ENCODE results near the gene SKI.

SKI gene

DNA sequence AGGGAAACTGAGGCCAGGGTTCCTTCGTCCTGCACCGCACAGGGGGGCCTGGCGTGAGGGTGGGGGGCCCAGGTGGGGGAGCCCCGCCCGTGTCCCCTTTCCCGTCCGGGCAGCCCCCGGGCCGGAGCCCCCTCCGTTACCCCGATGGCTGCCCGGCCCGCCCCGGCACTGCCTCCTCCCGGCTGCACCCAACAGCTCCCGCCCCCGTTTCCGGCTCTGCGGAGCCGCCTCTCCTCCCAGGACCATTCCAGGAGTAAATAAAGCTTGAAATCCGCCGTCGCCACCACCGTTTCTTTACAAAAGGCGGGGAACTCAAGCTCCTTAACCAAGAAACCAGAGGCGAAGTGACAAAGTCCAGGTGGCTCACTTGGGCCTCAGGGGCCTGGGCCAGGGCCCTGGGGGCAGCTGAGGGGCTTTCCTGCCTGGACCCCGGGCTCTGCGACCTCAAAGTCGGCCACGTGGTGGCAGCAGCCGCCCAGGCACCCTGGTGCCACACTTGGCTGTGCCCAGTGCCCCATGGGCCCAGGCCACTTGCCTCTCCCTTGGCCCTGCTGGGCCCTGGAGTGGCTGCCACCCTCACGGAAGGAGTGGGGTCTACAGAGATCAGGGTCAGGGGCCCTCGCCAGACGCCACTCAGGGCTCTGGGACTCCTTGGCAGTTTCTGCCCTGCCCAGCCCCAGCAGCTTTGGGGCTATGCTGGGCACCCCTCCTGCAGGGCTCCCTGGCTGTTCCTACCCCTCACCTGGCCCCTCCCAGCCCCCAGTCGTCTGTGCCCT, 33.0 kb upstream of the SKI start:
- peak; percentile 83 to 89 (median 88) for DNase-seq

DNA sequence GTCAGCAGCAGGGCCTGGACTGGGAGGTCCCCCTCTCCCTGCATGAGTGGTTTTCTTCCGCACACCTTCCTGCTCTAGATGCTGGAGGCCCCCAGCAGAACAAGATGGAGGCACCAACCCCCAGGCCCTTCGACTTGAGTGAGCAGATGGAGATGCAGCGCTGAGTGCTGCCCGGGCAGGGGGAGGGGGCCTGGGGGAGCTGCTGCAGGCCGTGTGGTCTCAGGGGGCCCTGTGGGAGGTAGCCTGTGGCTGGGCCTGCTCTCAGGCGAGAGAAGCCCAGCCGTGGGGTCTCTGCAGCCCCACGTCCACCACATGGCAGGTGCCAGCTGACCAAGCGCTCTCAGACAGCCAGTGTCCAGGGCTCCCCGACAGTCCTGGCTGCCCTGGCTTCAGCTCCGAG, 32.3 kb upstream of the SKI start:
- no peak for DNase-seq

- no peak for DNase-seq
These were observed 31.0 kb upstream of the SKI start for GRCh38 chr1:2196901-2197638.

DNA sequence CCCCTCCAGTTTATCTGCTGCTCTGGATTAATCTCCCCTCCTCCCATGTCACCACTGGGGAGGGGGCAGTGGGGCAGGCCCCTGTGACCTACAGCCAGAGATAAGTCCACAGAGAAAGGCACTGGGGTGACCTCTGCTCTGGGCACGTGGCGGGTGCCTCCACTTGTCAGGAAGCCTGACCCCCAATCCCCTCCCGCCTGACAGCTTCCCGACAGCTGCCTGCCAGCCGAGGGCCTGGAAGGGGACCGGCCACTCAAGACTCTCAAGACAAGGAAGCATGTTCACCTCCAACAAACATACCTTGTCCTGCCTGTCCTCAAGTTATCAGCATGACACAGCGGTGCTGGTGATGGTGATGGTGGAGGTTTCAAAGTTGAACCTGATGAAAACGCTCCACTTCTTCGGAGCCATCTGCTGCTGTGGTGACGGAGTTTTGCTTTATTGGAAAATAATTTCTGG, 30.4 kb upstream of the SKI start:
- no peak for DNase-seq

DNA sequence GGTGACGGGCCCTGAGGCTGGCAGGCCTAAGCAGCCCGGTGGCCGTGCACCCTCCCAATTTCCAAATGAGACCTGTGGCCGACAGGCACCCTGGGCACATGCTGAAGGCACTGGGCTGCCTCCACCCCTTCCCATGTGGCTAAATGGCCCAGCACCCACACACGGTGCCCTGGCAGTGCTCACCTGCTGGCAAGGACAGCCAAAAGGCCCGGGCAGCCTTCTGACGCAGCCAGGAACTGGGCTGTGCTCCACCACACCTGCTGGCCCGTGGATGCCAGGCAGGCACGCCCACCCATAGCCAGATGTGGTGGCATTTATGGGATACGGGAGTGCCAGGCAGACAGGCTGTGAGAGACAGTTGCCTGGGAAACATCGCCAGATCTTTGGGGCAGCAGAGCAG, 29.5 kb upstream of the SKI start:
- no peak for DNase-seq

DNA sequence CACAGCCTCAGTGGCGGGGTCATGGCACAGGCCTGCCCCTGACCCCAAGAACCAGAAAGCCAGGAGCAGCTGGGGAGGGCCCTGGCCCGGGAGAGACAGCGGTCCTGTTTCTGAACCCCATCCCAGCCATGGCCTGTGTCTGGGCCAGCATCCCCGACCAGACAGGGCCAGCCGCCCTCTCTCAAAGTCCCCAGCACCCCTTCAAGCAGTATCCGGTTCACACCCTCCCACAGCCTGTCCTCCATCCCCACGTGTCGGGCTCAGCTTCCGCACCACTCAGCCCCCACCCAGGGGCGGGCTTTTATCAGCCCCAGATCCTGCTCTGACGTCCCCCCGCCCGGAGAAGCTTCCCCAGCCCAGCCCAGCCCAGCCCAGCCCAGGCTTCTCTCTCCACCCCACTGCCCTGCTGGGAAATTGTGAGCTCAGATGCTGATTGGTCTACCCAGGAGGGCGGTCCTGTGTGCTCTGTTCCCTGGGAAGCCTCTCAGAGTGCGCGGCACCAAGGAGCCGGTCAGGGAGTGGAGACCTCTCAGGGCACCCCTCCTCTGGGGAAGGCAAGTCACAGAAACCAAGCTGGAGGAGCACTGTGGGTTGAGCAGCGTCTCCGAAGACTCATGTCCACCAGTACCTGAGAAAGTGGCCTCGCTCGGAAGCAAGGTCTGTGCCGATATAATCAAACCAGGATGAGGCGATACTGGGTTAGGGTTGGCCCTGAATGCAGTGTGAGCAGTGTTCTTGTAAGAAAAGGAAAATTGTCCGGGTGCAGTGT, 28.9 kb upstream of the SKI start:
- DNase-seq: peak; percentile 72 to 93 (median 77)

DNA sequence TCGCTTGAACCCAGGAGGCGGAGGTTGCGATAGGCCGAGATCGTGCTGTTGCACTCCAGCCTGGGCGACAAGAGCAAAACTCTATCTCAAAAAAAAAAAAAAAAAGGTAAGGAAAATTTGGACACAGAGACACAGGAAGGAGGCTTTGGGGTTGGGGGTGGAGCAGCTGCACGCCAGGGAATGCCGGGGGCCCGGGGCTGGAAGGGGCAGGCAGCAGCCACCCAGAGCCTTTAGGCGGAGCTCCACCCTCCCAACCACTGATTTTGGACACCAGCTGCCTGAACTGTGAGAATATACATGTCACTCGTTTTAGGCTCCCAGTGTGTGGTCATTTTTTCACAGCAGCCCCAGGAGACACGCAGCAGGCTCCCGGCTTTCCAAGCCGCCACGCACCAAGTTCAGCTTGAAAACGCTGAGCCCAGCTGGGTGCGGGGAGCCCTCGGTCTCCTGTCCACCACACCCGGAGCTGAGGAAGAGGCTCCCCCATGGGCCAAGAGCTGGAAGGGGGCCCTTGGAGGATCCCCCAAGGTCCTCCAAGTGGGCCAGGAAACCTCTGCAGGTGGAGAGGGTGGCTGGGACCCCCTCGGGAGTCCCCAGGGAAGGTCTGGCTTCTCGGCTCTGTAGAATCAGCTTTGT, 27.7 kb upstream of the SKI start:
- DNase-seq: no peak

GRCh38 chr1:2201062-2201461, 27.1 kb upstream of the SKI start:
- DNase-seq: no peak

DNA sequence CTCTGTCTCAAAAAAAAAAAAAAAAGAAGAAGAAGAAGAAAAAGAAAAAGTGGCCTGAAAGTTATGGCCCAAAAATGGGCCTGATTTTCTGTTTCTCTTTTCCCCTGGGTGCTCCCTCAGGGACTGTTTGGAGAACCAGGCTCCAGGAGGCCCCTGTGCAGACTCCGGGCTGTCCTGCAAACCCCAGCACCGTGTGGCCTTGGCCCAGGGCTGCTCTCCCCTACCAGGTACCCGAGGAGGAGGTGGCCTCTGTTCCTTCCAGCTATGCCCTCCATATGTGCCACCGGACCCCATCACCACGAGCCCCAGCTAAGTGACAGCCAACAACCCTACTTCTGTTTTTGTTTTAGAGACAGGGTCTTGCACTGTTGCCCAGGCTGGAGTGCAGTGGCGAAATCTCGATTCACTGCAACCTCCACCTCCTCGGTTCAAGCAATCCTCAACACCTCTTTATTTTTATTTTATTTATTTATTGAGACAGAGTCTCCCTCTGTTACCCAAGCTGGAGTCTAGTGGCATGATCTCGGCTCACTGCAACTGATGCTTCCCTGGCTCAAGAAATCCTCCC, 26.0 kb upstream of the SKI start:
- DNase-seq: no peak

- no peak for DNase-seq
These were observed 25.1 kb upstream of the SKI start for GRCh38 chr1:2202843-2203601.

- DNase-seq: peak in 1 of 5 donors; percentile 6
These were observed 24.3 kb upstream of the SKI start for GRCh38 chr1:2203671-2204414.

GRCh38 chr1:2204415-2205190, 23.5 kb upstream of the SKI start:
- DNase-seq: peak in 1 of 5 donors; percentile 96

DNA sequence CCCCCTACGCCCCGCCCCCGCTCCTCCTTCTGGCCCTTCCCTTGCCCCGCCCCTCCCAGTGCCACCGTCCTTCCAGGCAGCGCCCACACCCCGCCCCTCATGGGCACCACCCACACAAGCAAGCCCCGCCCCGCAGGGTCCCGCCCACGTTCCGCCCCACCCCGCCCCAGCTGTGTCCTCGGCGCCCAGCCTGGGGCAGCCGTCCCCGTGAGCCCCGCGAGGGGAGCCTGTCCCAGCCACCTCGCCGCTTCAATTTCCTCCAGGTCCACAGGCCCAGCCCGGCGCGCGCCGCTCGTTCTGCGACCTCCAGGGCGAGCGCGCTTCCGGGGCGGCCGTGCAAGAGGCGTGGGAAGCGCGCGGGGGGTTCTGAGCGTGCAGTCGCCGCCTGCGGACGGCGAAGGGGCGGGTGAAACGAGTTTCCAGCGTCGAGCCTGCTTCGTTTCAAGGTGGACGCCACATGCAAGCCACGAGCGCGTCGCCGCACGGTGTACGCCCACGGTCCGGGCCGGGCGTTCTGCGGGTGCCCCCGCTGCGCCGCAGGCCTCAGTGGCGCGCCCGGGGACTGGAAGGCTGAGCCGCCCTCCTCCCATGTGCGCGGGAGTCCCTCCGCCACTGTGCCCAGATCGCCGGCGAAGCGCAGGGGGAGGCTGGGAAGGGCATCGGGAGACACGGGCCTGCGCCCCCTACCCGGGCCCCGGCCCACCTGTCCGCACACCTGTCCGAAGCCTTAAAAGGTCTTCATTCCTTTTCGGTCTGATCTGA, 22.7 kb upstream of the SKI start:
- DNase-seq: peak in 4 of 5 donors; percentile 90 to 96 (median 94)

- no peak for DNase-seq
These were observed 21.2 kb upstream of the SKI start for GRCh38 chr1:2206813-2207487.

GRCh38 chr1:2208309-2209239, 19.5 kb upstream of the SKI start:
- DNase-seq: no peak

DNA sequence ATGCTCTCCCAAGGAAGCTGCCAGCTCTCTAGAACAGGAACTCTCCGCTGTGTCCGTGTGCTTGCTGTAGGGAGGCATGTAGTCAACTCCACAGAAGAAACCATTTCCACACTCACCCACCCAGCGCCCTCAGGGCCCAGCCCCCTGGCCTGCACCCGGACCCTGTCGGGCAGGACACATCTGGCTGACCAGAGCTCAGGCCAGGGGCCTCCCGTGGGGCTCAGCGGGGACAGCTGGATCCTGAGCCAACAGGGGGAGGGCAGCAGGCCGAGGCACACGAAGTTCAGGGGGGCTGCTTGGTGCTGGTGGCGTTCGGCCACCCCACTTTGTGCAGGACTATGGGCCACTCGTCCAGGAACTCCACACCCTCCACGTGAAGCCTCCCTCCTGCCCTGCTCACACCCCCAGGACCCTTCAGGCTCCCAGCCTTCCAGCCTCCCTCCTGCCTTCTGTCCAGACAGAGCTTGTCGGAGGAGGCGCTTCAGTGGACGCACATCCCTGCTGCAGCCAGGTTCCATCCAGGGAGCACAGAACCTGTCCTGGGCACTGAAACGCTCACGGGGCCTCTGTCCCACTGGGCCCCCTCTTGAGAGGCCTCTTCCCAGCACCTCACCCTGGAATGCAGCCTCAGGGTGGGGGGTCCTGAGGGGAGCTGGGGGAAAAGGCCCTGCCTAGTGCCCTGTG, 18.6 kb upstream of the SKI start:
- no peak for DNase-seq

DNA sequence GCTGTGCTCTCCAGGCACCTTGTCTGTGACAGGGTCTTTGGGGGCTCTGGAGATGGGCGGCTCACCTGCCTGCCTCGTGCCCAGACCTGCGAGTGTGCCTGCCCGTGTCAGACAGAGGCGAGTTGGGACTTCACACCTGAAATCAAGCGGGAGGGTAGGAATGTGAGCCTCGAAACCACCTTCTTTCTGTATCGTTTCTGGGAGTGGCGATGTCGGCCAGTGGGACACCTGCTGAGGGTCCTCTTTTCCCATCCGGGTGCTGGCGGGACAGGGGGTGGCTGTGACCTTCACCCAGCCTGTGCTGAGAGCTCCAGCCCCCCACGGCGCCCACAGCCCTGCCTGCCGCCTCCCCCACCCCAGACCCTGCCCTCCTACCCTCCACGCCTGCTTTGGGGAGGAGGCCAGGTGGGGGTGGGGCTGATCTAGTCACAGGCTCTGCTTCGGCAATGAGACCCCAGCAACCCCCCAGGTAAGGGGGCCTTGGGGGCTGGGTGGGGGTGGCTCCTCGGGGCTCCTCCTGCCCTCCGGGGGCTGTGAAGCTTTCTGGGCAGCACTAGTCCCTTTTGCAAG, 17.9 kb upstream of the SKI start:
- no peak for DNase-seq

Data from T-helper 1 cell (primary cell).